SK-N-SH (cell line): ENCODE data around the gene GMEB1. TPM values are rescaled to one million over a fixed set of nuclear protein-coding genes. Genes with fewer than 3 reads are reported as not detected.

Experiments used
- CTCF ChIA-PET: fragments of 300-600, 350-600 bp; formaldehyde crosslinking; extraction: SDS; loops from one replicate; lab custom pipeline; 2021; lab: Yijun Ruan, JAX
- POLR2A ChIA-PET: fragments of 350-600 bp; sonication (Branson Sonifier 250); formaldehyde crosslinking; extraction: SDS; loops from one replicate; lab custom pipeline; 2020; ENCODE audit warnings: antibody characterized with exemption, inconsistent platforms; lab: Yijun Ruan, JAX
- DNase-seq: peaks from one replicate; pipeline ENCODE4 v3.0.0; 2012
- H2AFZ ChIP-seq: fragments of 200-600 bp; sonication (generic); 2 replicates; pipeline ENCODE4 v1.8.1; 2016; ENCODE audit warnings: antibody characterized with exemption, mild to moderate bottlenecking, low read depth
- H3F3A ChIP-seq: fragments of 200-600 bp; sonication (generic); replicated peaks from 2 replicates; pipeline ENCODE3; 2016; ENCODE audit warnings: antibody characterized with exemption, mild to moderate bottlenecking; ENCODE audit not compliant: insufficient read depth
- H3K27ac ChIP-seq, 2 experiments: fragments of 200-500 bp in 1 of 2; fragments of 200-600 bp in 1 of 2; sonication (Bioruptor generic) in 1 of 2; sonication (generic), shearing (Covaris generic) in 1 of 2; 2 replicates each; pipeline versions ENCODE4 v1.5.1 to v1.6.1; 2014 to 2016; ENCODE audit warnings: low read depth in 2 of 2, inconsistent platforms in 1 of 2, low read length in 1 of 2, mild to moderate bottlenecking in 1 of 2, mixed read lengths in 1 of 2
- H3K27me3 ChIP-seq: fragments of 200-600 bp; sonication (generic), shearing (Covaris generic); 2 replicates; pipeline ENCODE4 v1.6.1; 2016; ENCODE audit warnings: mixed run types; ENCODE audit not compliant: insufficient read depth
- H3K36me3 ChIP-seq, 2 experiments: fragments of 200-500 bp in 1 of 2; fragments of 200-600 bp in 1 of 2; sonication (Bioruptor generic) in 1 of 2; sonication (generic) in 1 of 2; replicated peaks in 1 of 2; 2 replicates each; pipeline versions ENCODE3 to v1.5.1; 2014 to 2016; ENCODE audit warnings: low read length in 1 of 2, mild to moderate bottlenecking in 1 of 2; ENCODE audit not compliant: insufficient read depth in 2 of 2, control insufficient read depth in 1 of 2
- H3K4me1 ChIP-seq, 2 experiments: fragments of 200-500 bp in 1 of 2; fragments of 200-600 bp in 1 of 2; sonication (Bioruptor generic) in 1 of 2; sonication (generic), shearing (Covaris generic) in 1 of 2; 2 replicates each; pipeline versions ENCODE4 v1.5.1 to v1.6.1; 2014 to 2016; ENCODE audit warnings: low read depth in 1 of 2, low read length in 1 of 2, mixed run types in 1 of 2; ENCODE audit not compliant: insufficient read depth in 2 of 2, control insufficient read depth in 1 of 2
- H3K4me2 ChIP-seq: fragments of 200-600 bp; sonication (generic), shearing (Covaris generic); 2 replicates; pipeline ENCODE4 v1.6.1; 2017; ENCODE audit warnings: mixed run types
- H3K4me3 ChIP-seq, 2 experiments: fragments of 200-500 bp in 1 of 2; fragments of 200-600 bp in 1 of 2; sonication (Bioruptor generic) in 1 of 2; sonication (generic), shearing (Covaris generic) in 1 of 2; 2 replicates each; pipeline versions ENCODE4 v1.5.1 to v1.8.1; 2014 to 2016; ENCODE audit warnings: low read depth in 2 of 2, inconsistent platforms in 1 of 2, low read length in 1 of 2, mild to moderate bottlenecking in 1 of 2, mixed read lengths in 1 of 2, moderate library complexity in 1 of 2
- H3K79me2 ChIP-seq: fragments of 200-600 bp; sonication (generic); 2 replicates; pipeline ENCODE4 v1.8.1; 2017; ENCODE audit warnings: mild to moderate bottlenecking; ENCODE audit not compliant: insufficient read depth
- H3K9ac ChIP-seq: fragments of 200-600 bp; sonication (generic); 2 replicates; pipeline ENCODE4 v1.6.1; 2017; ENCODE audit warnings: mixed run types
- H3K9me2 ChIP-seq: fragments of 200-600 bp; sonication (generic); 2 replicates; pipeline ENCODE4 v1.6.1; 2017; ENCODE audit warnings: mixed run types
- H3K9me3 ChIP-seq: fragments of 200-600 bp; sonication (generic); 2 replicates; pipeline ENCODE4 v1.6.1; 2017; ENCODE audit warnings: mixed run types, mild to moderate bottlenecking, moderate library complexity
- H4K20me1 ChIP-seq: fragments of 200-600 bp; sonication (generic); 2 replicates; pipeline ENCODE4 v1.6.1; 2017; ENCODE audit warnings: mild to moderate bottlenecking, mixed run types; ENCODE audit not compliant: insufficient read depth
- CHD2 ChIP-seq: fragments of 150-350 bp; IDR thresholded peaks from 2 replicates; pipeline ENCODE4 v1.6.1; 2018; ENCODE audit warnings: low read length; ENCODE audit not compliant: partially characterized antibody
- ELF1 ChIP-seq: IDR thresholded peaks from 2 replicates; pipeline ENCODE4 v1.4.0; 2012
- FOSL2 ChIP-seq: IDR thresholded peaks from 2 replicates; pipeline ENCODE4 v1.4.0; 2012; ENCODE audit warnings: low read depth, mild to moderate bottlenecking, moderate library complexity, borderline replicate concordance
- FOXM1 ChIP-seq: IDR thresholded peaks from 2 replicates; pipeline ENCODE4 v1.4.0; 2012; ENCODE audit warnings: low read depth, mild to moderate bottlenecking
- GABPA ChIP-seq: IDR thresholded peaks from 2 replicates; pipeline ENCODE4 v1.4.0; 2012; ENCODE audit warnings: low read depth, mild to moderate bottlenecking
- GATA2 ChIP-seq: sonication (generic); formaldehyde crosslinking; IDR thresholded peaks from 2 replicates; pipeline ENCODE4 v1.5.0; 2020; ENCODE audit warnings: mild to moderate bottlenecking, missing genetic modification reagents
- JUND ChIP-seq: IDR thresholded peaks from 2 replicates; pipeline ENCODE4 v1.4.0; 2012
- MEF2A ChIP-seq: IDR thresholded peaks from 2 replicates; pipeline ENCODE4 v1.4.0; 2012; ENCODE audit warnings: low read depth, borderline replicate concordance
- NFIC ChIP-seq: IDR thresholded peaks from 2 replicates; pipeline ENCODE4 v1.4.0; 2012; ENCODE audit warnings: borderline replicate concordance
- NRF1 ChIP-seq: IDR thresholded peaks from 2 replicates; pipeline ENCODE4 v1.6.1; 2012; ENCODE audit warnings: low read depth, mild to moderate bottlenecking, low read length
- POLR2AphosphoS5 ChIP-seq: IDR thresholded peaks from 2 replicates; pipeline ENCODE4 v1.6.1; 2012; ENCODE audit warnings: low read depth, low read length
- RAD21 ChIP-seq: IDR thresholded peaks from 2 replicates; pipeline ENCODE4 v1.6.1; 2012; ENCODE audit warnings: mild to moderate bottlenecking, low read length
- RFX5 ChIP-seq: IDR thresholded peaks from 2 replicates; pipeline ENCODE4 v1.6.1; 2012; ENCODE audit warnings: mild to moderate bottlenecking, improper control_type of control experiment, low read length
- RXRA ChIP-seq: IDR thresholded peaks from 2 replicates; pipeline ENCODE4 v1.4.0; 2012; ENCODE audit warnings: low read depth, mild to moderate bottlenecking, borderline replicate concordance
- SIN3A ChIP-seq: IDR thresholded peaks from 2 replicates; pipeline ENCODE4 v1.6.1; 2012; ENCODE audit warnings: low read depth, mild to moderate bottlenecking, low read length, moderate library complexity, borderline replicate concordance
- SMC3 ChIP-seq: IDR thresholded peaks from 2 replicates; pipeline ENCODE4 v1.6.1; 2012; ENCODE audit warnings: low read depth, low read length, improper control_type of control experiment
- TCF12 ChIP-seq: IDR thresholded peaks from 2 replicates; pipeline ENCODE4 v1.4.0; 2012
- TEAD4 ChIP-seq: IDR thresholded peaks from 2 replicates; pipeline ENCODE4 v1.4.0; 2012; ENCODE audit warnings: mild to moderate bottlenecking, borderline replicate concordance; ENCODE audit not compliant: insufficient read depth
- YY1 ChIP-seq: IDR thresholded peaks from 2 replicates; pipeline ENCODE4 v1.4.0; 2012; ENCODE audit warnings: low read depth, mild to moderate bottlenecking
- WGBS: methylation state at CpG from one replicate; pipeline ENCODE4 v1.1.6; 2017; ENCODE audit warnings: low lambda C conversion rate; 5-methylcytosine and 5-hydroxymethylcytosine counted together
- polyA plus RNA-seq, 3 experiments: library from polyadenylated mRNA; depleted of rRNA; stranded (reverse); fragments of >200 nt; gene quantifications; 2 replicates each; pipeline ENCODE4 v1.2.3, GENCODE V29; 2012
- TF ChIP-seq, protein P1 (sequence below): IDR thresholded peaks from 2 replicates; pipeline ENCODE4 v1.4.0; 2012; ENCODE audit warnings: low read depth, borderline replicate concordance
- TF ChIP-seq, protein P2 (sequence below): IDR thresholded peaks from 2 replicates; pipeline ENCODE4 v1.6.1; 2012; ENCODE audit warnings: mild to moderate bottlenecking, low read depth, low read length, moderate library complexity
- TF ChIP-seq, protein P3 (sequence below): IDR thresholded peaks from 2 replicates; pipeline ENCODE4 v1.4.0; 2012; ENCODE audit warnings: low read depth
- TF ChIP-seq, protein P4 (sequence below): IDR thresholded peaks from 2 replicates; pipeline ENCODE4; 2012
- TF ChIP-seq, protein P5 (sequence below): IDR thresholded peaks from 2 replicates; pipeline ENCODE4 v1.4.0; 2012; ENCODE audit warnings: low read depth, borderline replicate concordance

GMEB1 gene
- polyA plus RNA-seq, 1 of the 3 experiments (the other 2 are of a cell fraction): 3.6 TPM

- H3K4me3 ChIP-seq: peak within 1 kb of the TSS; percentile 77 to 97
- WGBS: under 1% methylated on average over 29 of the region's 92 CpGs
- H3K9me2 ChIP-seq: no peaks in the 10 kb centered on the region
- ChIA-PET CTCF (interaction anchor here (0.6 to 2.6 kb wide), 35 partner anchors 9 to 1459 kb away, joined by 3 to 47 read pairs (median 4); partner anchors contain the start of genes GMEB1, OPRD1, RNU11 and SRSF4), POLR2A (interaction anchor here (0.5 to 1.8 kb wide), 13 partner anchors 9 to 445 kb away, joined by 3 to 28 read pairs (median 3); partner anchors contain the start of genes GMEB1, RNU11, SRSF4 and TAF12)
- H4K20me1 ChIP-seq: peaks cover 39% of the 10 kb centered on the region
- peak within 1 kb of the TSS; percentile 86 for H3K4me2 ChIP-seq
- DNase-seq: peak; percentile 95
- H3F3A ChIP-seq: peaks cover 4% of the 10 kb centered on the region
- peak within 1 kb of the TSS; percentile 88 for H3K27ac ChIP-seq
- H3K4me1 ChIP-seq: peaks cover 14 to 17% of the 10 kb centered on the region in 2 experiments; a peak in 3 of 4 replicates
- H3K9ac ChIP-seq: peak within 1 kb of the TSS; percentile 90
- peak within 1 kb of the TSS; percentile 82 for H2AFZ ChIP-seq
- peaks cover 24 to 37% of the 10 kb centered on the region in 2 experiments for H3K36me3 ChIP-seq
- H3K79me2 ChIP-seq: peaks cover 49% of the 10 kb centered on the region
- no peaks in the 10 kb centered on the region for H3K9me3 ChIP-seq
- no peaks in the 10 kb centered on the region for H3K27me3 ChIP-seq
- TF ChIP-seq, protein P1, sequence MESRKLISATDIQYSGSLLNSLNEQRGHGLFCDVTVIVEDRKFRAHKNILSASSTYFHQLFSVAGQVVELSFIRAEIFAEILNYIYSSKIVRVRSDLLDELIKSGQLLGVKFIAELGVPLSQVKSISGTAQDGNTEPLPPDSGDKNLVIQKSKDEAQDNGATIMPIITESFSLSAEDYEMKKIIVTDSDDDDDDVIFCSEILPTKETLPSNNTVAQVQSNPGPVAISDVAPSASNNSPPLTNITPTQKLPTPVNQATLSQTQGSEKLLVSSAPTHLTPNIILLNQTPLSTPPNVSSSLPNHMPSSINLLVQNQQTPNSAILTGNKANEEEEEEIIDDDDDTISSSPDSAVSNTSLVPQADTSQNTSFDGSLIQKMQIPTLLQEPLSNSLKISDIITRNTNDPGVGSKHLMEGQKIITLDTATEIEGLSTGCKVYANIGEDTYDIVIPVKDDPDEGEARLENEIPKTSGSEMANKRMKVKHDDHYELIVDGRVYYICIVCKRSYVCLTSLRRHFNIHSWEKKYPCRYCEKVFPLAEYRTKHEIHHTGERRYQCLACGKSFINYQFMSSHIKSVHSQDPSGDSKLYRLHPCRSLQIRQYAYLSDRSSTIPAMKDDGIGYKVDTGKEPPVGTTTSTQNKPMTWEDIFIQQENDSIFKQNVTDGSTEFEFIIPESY: peak; percentile 42; the same call in 1 of the 2 replicates
- TF ChIP-seq MEF2A (no peak), NFIC (no peak), GABPA (peak; percentile 65), RXRA (peak; percentile 41; the same call in 1 of the 2 replicates), NRF1 (peak; percentile 41), RAD21 (peak; percentile 11; the same call in 1 of the 2 replicates), ELF1 (peak; percentile 97), SMC3 (no peak; the same call in 1 of the 2 replicates), YY1 (peak; percentile 63), JUND (peak; percentile 25; the same call in 1 of the 2 replicates), RFX5 (no peak), FOXM1 (0 out of 2 replicates have a peak, but pooled peaks have one; percentile 43), FOSL2 (no peak; the same call in 1 of the 2 replicates), GATA2 (CRISPR knock-in tag) (no peak), SIN3A (peak; percentile 90), TEAD4 (peak; percentile 55; the same call in 1 of the 2 replicates), POLR2AphosphoS5 (peak; percentile 33; the same call in 1 of the 2 replicates), TCF12 (peak; percentile 39), CHD2 (peak; percentile 97)
- TF ChIP-seq, protein P2, sequence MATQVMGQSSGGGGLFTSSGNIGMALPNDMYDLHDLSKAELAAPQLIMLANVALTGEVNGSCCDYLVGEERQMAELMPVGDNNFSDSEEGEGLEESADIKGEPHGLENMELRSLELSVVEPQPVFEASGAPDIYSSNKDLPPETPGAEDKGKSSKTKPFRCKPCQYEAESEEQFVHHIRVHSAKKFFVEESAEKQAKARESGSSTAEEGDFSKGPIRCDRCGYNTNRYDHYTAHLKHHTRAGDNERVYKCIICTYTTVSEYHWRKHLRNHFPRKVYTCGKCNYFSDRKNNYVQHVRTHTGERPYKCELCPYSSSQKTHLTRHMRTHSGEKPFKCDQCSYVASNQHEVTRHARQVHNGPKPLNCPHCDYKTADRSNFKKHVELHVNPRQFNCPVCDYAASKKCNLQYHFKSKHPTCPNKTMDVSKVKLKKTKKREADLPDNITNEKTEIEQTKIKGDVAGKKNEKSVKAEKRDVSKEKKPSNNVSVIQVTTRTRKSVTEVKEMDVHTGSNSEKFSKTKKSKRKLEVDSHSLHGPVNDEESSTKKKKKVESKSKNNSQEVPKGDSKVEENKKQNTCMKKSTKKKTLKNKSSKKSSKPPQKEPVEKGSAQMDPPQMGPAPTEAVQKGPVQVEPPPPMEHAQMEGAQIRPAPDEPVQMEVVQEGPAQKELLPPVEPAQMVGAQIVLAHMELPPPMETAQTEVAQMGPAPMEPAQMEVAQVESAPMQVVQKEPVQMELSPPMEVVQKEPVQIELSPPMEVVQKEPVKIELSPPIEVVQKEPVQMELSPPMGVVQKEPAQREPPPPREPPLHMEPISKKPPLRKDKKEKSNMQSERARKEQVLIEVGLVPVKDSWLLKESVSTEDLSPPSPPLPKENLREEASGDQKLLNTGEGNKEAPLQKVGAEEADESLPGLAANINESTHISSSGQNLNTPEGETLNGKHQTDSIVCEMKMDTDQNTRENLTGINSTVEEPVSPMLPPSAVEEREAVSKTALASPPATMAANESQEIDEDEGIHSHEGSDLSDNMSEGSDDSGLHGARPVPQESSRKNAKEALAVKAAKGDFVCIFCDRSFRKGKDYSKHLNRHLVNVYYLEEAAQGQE: no peak
- TF ChIP-seq, protein P3, sequence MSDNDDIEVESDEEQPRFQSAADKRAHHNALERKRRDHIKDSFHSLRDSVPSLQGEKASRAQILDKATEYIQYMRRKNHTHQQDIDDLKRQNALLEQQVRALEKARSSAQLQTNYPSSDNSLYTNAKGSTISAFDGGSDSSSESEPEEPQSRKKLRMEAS: peak; percentile 90
- TF ChIP-seq, protein P4, sequence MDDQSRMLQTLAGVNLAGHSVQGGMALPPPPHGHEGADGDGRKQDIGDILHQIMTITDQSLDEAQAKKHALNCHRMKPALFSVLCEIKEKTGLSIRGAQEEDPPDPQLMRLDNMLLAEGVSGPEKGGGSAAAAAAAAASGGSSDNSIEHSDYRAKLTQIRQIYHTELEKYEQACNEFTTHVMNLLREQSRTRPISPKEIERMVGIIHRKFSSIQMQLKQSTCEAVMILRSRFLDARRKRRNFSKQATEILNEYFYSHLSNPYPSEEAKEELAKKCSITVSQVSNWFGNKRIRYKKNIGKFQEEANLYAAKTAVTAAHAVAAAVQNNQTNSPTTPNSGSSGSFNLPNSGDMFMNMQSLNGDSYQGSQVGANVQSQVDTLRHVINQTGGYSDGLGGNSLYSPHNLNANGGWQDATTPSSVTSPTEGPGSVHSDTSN: no peak; the same call in 1 of the 2 replicates
- TF ChIP-seq, protein P5, sequence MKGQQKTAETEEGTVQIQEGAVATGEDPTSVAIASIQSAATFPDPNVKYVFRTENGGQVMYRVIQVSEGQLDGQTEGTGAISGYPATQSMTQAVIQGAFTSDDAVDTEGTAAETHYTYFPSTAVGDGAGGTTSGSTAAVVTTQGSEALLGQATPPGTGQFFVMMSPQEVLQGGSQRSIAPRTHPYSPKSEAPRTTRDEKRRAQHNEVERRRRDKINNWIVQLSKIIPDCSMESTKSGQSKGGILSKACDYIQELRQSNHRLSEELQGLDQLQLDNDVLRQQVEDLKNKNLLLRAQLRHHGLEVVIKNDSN: peak; percentile 25; the same call in 1 of the 2 replicates
Observed at GRCh38 chr1:28736450-28737306, 68.1 kb downstream of the GMEB1 start, which contains the start of gene YTHDF2. TSS of gene YTHDF2 (plus strand) at chr1:28736940. CDS start at chr1:28737121, 181 bp downstream.
